ENCODE data around the gene CCDC88C.
"Not testable (repeated sequence)": the region's sequence is repeated elsewhere in the genome, so short reads cannot be mapped to it uniquely, and the experiment has no call there.

CCDC88C gene

GRCh38 chr14:91418387-91419043 lies 895 bp upstream of the CCDC88C start:
- DNase-seq (ENCODE audit: low spot score) = peak; percentile 65

DNA sequence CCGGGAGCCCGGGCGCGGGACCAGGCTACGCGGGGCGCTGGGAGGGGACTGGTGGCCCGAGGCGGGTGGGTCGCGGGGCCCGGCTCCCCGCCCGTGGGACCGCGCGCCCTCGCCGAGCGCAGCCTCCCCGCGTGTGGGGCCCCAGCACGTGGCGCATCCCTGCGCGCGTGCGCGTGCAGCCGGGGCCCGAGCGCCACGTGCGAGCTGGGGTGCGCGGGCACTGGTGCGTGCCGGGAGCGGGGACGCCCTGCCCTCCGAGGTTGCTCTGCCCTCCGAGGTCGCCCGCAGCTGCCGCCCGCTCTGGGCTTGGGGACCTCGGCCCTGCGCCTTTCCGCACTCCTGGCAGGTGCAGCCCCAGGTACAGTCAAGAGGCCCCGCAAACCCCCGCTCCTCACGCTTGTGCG lies 365 bp upstream of the CCDC88C start:
- peak; percentile 59 for DNase-seq (ENCODE audit: low spot score)

- DNase-seq (ENCODE audit: low spot score) = peak; percentile 25
These were observed 888 bp downstream of the CCDC88C start for GRCh38 chr14:91416744-91417119.

DNA sequence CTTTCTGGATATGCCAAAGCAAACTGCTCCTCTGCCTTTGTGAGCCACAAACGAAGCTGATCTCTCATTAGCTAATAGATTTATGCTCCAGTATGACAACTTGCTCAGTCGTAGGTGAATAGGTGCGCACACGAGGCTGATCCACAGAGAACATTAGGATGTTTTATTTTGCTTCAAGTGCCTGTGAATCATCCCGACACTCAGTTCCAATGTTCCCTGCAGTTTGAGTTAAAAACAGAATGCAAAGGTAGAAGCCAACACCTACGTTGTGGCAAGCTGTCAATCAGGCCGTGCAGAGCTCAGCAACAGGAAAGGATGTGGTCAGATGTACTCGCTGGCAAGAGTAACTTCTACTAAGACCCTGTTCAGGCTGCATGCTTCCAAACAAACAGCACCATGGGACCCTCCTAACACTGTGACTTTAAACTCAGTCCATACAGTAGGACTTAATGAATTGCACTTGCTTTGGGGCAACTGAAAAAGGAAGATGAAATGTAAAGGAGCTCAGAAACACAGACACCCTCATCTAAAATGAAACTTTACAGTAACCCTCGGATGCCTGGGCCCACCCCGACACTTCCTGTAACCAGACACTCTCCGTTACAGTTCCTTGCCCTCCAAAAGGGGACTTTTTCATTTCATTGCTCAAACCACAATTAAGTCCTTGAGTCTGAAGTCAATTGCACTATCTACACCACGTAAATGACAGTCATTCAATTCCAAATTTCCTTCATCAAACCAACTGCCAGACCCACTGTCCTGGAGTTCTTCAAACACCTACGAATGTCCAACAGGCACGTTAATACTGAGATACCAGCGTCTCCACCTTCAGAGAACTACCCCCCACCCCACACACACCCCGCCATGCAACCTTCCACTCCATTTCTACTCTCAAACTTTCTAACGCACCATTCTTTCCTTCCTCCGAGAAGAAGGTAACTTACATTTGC lies 1.6 kb downstream of the CCDC88C start:
- peak; percentile 72 for DNase-seq (ENCODE audit: low spot score)

DNA sequence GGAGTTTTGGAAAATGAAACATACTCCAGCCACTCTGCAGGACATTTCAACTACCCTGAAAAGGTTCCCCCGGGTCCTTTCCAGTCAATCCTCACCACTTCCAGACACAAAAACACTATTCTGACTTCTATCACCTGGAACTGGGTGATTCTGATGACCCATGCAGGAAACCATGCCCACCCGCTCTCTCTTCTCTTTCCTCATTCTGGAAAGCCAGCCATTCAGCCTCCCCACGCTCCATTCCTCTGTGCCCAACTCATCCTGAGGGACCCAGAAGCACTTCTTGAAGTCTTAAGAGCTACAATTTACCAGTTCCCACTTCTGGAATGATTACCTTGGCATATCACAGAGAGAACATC lies 3.2 kb downstream of the CCDC88C start:
- no peak for DNase-seq (ENCODE audit: low spot score)

- peak; percentile 13 for DNase-seq (ENCODE audit: low spot score)
These were observed 3.8 kb downstream of the CCDC88C start for GRCh38 chr14:91413547-91414474.

- no peak for DNase-seq (ENCODE audit: low spot score)
These were observed 4.7 kb downstream of the CCDC88C start for GRCh38 chr14:91412939-91413338.

GRCh38 chr14:91410771-91411536 lies 6.7 kb downstream of the CCDC88C start:
- no peak for DNase-seq (ENCODE audit: low spot score)

DNA sequence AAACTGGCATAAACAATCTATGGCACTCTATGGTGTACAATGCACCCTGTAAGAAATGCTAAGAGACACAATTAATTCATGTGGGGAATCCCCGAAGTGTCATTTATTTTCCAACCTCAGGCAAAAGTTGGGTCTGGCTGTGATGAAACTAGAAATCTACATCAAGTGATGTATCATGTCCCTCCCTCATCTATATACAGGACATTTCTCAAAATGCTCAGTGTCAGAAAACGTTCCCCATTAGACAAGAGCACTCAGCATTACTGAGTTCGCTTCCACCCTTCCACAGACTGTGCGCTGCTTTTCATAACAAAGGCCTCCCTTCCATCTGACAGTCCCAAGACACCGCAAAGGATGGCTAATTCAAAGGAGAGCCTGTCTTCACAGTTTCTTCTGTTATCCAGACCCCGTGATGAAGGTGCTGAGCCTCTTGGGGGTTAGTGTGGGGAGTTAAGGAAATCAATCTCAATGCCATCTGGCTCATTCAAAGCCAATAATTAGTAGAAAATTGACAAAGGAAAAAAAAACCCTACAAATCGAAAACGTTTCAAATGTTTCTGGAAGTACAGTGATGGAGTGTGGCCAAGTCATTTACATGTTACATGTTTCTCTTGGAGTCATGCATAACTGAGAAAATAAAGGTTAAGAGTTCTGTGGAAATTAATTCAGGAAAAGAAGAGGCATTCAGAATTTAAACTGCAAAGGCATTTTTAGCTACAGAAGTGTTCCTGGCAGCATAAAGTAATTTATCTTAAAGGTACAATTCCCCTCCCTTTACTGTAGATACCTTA lies 7.5 kb downstream of the CCDC88C start:
- no peak for DNase-seq (ENCODE audit: low spot score)

DNA sequence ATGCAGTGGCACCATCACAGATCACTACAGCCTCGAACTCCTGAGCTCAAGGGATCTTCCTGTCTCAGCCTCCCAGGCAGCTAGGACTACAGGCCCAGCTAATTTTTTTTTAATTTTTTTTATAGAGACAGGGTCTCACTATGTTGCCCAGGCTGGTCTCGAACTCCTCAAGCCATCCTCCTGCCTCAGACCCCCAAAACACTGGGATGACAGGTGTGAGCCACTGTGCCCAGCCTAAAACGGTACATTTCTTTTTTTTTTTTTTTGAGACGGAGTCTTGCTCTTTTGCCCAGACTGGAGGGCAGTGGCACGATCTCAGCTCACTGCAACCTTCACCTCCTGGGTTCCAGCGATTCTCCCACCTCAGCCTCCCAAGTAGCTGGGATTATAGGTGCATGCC lies 8.4 kb downstream of the CCDC88C start:
- not testable (repeated sequence) for DNase-seq (ENCODE audit: low spot score)

DNA sequence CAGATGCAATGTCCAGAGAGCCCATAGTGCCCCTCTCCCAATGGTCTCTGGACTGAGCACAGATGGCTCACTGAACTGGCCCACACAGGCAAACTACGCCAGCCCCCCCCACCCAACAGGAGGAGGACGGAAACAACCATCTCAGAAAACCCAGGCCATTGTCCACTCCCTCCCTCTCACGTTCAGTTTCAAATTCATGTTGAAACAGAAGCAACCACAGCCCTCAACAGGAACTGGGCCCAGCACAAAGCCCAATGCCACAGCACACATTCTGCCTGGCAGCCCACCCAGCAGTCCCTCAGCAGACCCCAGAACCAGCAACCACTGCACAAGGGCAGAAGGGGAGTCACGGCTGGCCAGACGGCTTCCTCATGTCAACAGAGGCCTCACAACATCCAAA lies 10.6 kb downstream of the CCDC88C start:
- no peak for DNase-seq (ENCODE audit: low spot score)

- DNase-seq (ENCODE audit: low spot score) = no peak
These were observed 11.2 kb downstream of the CCDC88C start for GRCh38 chr14:91406451-91406850.

- DNase-seq (ENCODE audit: low spot score) = no peak
These were observed 11.7 kb downstream of the CCDC88C start for GRCh38 chr14:91405724-91406435.

- DNase-seq (ENCODE audit: low spot score) = no peak
These were observed 12.3 kb downstream of the CCDC88C start for GRCh38 chr14:91405241-91405721.

GRCh38 chr14:91402771-91403600 lies 14.6 kb downstream of the CCDC88C start:
- no peak for DNase-seq (ENCODE audit: low spot score)

DNA sequence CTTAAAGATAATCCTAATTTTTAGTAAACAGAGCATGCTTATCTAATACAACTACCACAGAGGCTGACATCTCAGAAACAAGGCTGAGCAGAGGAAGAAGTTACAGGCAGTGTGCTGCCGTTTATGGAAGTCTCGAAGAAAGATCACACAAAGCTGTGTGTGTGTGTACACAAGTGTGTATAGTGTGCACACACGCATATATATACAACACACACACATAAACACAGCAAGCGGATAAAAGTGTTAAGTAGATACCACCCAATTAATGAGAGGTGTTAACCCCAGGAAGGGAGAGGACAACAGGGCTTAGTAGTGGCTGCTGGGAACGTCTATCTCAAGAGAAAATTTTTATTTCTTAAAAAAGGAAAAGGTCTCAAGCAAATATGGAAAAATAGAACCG lies 15.3 kb downstream of the CCDC88C start:
- DNase-seq (ENCODE audit: low spot score) = no peak

DNA sequence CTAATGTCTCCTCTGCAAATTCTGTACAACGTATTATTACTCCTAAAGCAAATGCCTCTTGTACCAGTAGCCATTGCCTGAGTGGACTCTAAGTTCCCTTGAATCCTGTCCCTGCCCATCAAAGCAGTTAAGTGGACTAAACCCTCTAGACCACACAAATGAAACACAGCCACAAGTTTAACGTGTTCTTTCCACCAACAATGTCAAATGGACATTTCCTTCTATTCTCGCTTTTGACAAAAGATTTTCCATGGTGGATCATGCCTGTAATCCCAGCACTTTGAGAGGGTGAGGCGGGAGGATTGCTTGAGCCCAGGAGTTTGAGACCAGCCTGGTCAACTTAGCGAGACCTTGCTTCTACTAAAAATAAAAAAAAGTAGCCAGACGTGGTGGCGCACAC lies 15.9 kb downstream of the CCDC88C start:
- no peak for DNase-seq (ENCODE audit: low spot score)

- peak; percentile 12 for DNase-seq (ENCODE audit: low spot score)
These were observed 16.9 kb downstream of the CCDC88C start for GRCh38 chr14:91400696-91401095.

Data from kidney tubule cell (primary cell).